Spleen (tissue), 11 donors: ENCODE data around the gene KRT23. TPM values are rescaled to one million over a fixed set of nuclear protein-coding genes. Genes with fewer than 3 reads are reported as not detected.

ENCODE experiments used
- DNase-seq: peaks from one replicate; pipeline ENCODE4 v3.0.0-alpha.2; 2020
- H3K27ac ChIP-seq, 8 donors: fragments of 200-600 bp; sonication (generic) in 7 of 8; 1 replicate in 4 of 8; 2 replicates in 4 of 8; pipeline versions ENCODE4 v1.5.0 to v1.8.0; 2016 to 2021; ENCODE audit warnings: inconsistent platforms in 4 of 8, mild to moderate bottlenecking in 4 of 8, moderate library complexity in 1 of 8
- H3K27me3 ChIP-seq, 7 donors: fragments of 200-600 bp; sonication (generic) in 6 of 7; replicated peaks in 1 of 7; 1 replicate in 4 of 7; 2 replicates in 3 of 7; pipeline versions ENCODE4 v1.5.0 to v1.8.0; 2016 to 2021; ENCODE audit warnings: inconsistent platforms in 3 of 7, mild to moderate bottlenecking in 1 of 7
- H3K36me3 ChIP-seq, 6 donors: fragments of 200-600 bp; sonication (generic) in 5 of 6; 1 replicate in 4 of 6; 2 replicates in 2 of 6; pipeline versions ENCODE4 v1.5.0 to v1.8.0; 2016 to 2021; ENCODE audit warnings: inconsistent platforms in 2 of 6
- H3K4me1 ChIP-seq, 6 donors: fragments of 200-600 bp; sonication (generic) in 5 of 6; 1 replicate in 3 of 6; 2 replicates in 3 of 6; pipeline versions ENCODE4 v1.5.0 to v1.8.0; 2016 to 2021; ENCODE audit warnings: inconsistent platforms in 3 of 6
- H3K4me3 ChIP-seq, 8 donors: fragments of 200-600 bp; sonication (generic) in 7 of 8; 1 replicate in 4 of 8; 2 replicates in 4 of 8; pipeline versions ENCODE4 v1.5.0 to v1.8.0; 2016 to 2021; ENCODE audit warnings: inconsistent platforms in 4 of 8, mild to moderate bottlenecking in 4 of 8, moderate library complexity in 2 of 8
- H3K9me3 ChIP-seq, 8 donors: fragments of 200-600 bp; sonication (generic) in 7 of 8; 1 replicate in 4 of 8; 2 replicates in 4 of 8; pipeline versions ENCODE4 v1.5.0 to v1.8.0; 2016 to 2021; ENCODE audit warnings: inconsistent platforms in 4 of 8
- POLR2A ChIP-seq, 3 donors: fragments of 450-650 bp; IDR thresholded peaks; one replicate each; pipeline ENCODE4 v1.5.1; 2017; ENCODE audit warnings: antibody characterized with exemption in 3 of 3, mild to moderate bottlenecking in 1 of 3
- POLR2AphosphoS5 ChIP-seq, 3 donors: sonication (generic); formaldehyde crosslinking; IDR thresholded peaks; one replicate each; pipeline ENCODE4 v1.5.1; 2017; ENCODE audit warnings: antibody characterized with exemption in 3 of 3
- WGBS, 5 donors: extraction: QIAGEN DNeasy Blood & Tissue Kit in 3 of 5; methylation state at CpG; one replicate each; pipeline versions ENCODE4 v1.1.5 to v1.1.7; 2013 to 2018; 5-methylcytosine and 5-hydroxymethylcytosine counted together
- intact Hi-C: fragments of 100-400 bp; cut with DNase I; formaldehyde crosslinking; loops from one replicate; pipeline ENCODE4 v1.15.0; 2023; ENCODE audit warnings: low total_unique reads
- polyA plus RNA-seq, 3 donors: library from polyadenylated mRNA; stranded (reverse); fragments of 200-250 nt; gene quantifications; one replicate each; pipeline ENCODE4 v1.2.1, GENCODE V29; 2013
- total RNA-seq, 7 donors: library from RNA; depleted of rRNA in 3 of 7; stranded (reverse); fragments of >200 nt in 3 of 7; fragmentation: NEBNext Ultra II Directional in 4 of 7; extraction: Animal tissue kit (Norgen Biotek cat#: 25700) in 4 of 7; gene quantifications; one replicate each; pipeline versions ENCODE4 v1.1.0 to v1.2.1, GENCODE V29; 2016 to 2021
- TF ChIP-seq, protein P1 (sequence below), 11 experiments: fragments of 200-600 bp in 7 of 11; fragments of 450-650 bp in 4 of 11; sonication (generic) in 4 of 11; IDR thresholded peaks in 8 of 11; conservative IDR thresholded peaks in 3 of 11; 1 replicate in 7 of 11; 2 replicates in 4 of 11; pipeline versions ENCODE4 v1.4.0 to v1.8.0; 2016 to 2021; ENCODE audit warnings: antibody characterized with exemption in 11 of 11, inconsistent platforms in 4 of 11, mild to moderate bottlenecking in 1 of 11
- donor health status: healthy with polysubstance abuse.
- donor health status: DM: no; HTN: no; CAD: no; lungs with moderate emphysema.
- donor health status: DM: no; HTN: no; CAD: no.
- donor health status: Bipolar disorder and iron deficiency.
- donor health status: healthy.
- donor health status: DM: no; HTN: no; CAD: no.
- donor health status: DM: yes; HTN: yes; CAD: no.

The KRT23 gene
- total and polyA plus RNA-seq, 10 donors = 0.03 to 21.7 (median 2.9) TPM

DNA sequence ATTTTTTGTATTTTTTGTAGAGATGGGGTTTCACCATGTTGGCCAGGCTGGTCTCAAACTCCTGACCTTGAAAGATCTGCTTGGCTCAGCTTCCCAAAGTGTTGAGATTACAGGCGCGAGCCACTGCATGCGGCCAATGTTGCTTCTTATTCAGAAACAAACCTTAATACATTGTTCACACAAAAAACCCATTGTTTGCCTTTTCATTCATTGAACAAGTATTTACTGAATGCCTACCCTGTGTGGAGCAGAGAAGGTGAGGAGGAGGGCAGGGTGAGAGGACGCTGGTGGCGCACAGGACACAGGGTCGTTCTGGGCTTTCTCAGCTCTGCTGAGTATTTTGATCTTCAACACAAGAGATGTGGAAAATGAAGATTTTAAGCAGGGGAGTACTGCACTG, 8.0 kb upstream of the KRT23 start:
- H3K27me3 ChIP-seq = peaks cover 0 to 51% (median 13%) of the 10 kb centered on the region in 7 donors
- TF ChIP-seq POLR2AphosphoS5 (IDR thresholded peaks at IDR 0.05) (no peak), POLR2A (IDR thresholded peaks at IDR 0.05) (no peak)
- TF ChIP-seq, protein P1, sequence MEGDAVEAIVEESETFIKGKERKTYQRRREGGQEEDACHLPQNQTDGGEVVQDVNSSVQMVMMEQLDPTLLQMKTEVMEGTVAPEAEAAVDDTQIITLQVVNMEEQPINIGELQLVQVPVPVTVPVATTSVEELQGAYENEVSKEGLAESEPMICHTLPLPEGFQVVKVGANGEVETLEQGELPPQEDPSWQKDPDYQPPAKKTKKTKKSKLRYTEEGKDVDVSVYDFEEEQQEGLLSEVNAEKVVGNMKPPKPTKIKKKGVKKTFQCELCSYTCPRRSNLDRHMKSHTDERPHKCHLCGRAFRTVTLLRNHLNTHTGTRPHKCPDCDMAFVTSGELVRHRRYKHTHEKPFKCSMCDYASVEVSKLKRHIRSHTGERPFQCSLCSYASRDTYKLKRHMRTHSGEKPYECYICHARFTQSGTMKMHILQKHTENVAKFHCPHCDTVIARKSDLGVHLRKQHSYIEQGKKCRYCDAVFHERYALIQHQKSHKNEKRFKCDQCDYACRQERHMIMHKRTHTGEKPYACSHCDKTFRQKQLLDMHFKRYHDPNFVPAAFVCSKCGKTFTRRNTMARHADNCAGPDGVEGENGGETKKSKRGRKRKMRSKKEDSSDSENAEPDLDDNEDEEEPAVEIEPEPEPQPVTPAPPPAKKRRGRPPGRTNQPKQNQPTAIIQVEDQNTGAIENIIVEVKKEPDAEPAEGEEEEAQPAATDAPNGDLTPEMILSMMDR (IDR thresholded peaks at IDR 0.05 in 8 of 11, conservative IDR thresholded peaks at IDR 0.05 in 3 of 11) = no peak
- H3K36me3 ChIP-seq = no peaks in the 10 kb centered on the region
- no peaks in the 10 kb centered on the region for H3K4me1 ChIP-seq
- WGBS, 5 donors = 87 to 97% (median 90%) methylated on average over 6 of the region's 6 CpGs
- intact Hi-C loops = no loop called here
- H3K9me3 ChIP-seq = no peaks in the 10 kb centered on the region
- H3K27ac ChIP-seq = no peak overlapping the region
- no peak for DNase-seq
- H3K4me3 ChIP-seq = no peak overlapping the region

DNA sequence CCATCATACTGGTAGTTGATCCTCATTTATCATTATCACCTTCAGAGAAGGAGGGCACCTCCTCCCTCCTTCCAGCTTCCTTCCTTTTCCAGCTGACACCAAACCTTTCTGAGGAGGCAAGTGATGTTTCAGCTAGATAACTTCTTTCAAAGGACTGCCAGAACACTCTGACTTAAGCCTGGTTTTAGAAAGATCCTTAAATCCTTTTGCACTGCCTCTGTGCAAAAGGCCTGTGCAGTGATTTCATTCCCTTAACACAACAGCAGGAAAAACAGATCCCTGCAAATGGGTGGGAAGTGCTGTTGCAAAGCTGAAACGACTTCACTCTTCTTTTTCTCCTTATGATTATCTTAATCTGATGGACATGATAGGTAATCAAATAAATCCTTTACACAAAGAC, 7.1 kb upstream of the KRT23 start:
- H3K27ac ChIP-seq = no peak overlapping the region
- H3K4me1 ChIP-seq = no peaks in the 10 kb centered on the region
- H3K9me3 ChIP-seq = no peaks in the 10 kb centered on the region
- DNase-seq = no peak
- H3K4me3 ChIP-seq = no peak overlapping the region
- no peaks in the 10 kb centered on the region for H3K36me3 ChIP-seq
- TF ChIP-seq POLR2AphosphoS5 (IDR thresholded peaks at IDR 0.05) = no peak
- no peak for TF ChIP-seq POLR2A (IDR thresholded peaks at IDR 0.05)
- TF ChIP-seq, protein P1 (IDR thresholded peaks at IDR 0.05 in 8 of 11, conservative IDR thresholded peaks at IDR 0.05 in 3 of 11) = no peak
- WGBS, 5 donors = 35 to 64% (median 47%) methylated on average over 1 of the region's 1 CpG
- intact Hi-C loops = no loop called here
- peaks cover 0 to 42% (median 9%) of the 10 kb centered on the region in 7 donors for H3K27me3 ChIP-seq

DNA sequence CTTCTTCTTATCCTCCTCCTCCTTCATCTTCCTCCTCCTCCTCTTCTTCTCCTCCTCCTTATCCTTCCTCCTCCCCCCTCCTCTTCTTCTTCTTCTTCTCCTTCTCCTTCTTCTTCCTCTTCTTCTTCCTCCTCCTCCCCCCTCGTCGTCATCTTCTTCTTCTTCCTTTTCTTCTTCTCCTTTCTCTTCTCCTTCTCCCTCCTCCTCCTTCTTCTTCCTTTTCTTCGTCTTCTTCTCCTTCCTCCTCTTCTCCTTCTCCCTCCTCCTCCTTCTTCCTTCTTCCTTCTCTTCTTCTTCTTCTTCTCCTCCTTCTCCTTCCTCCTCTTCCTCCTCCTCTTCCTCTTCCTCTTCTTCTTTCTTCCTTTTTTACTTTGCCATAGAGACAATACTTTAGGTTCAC, 5.1 kb upstream of the KRT23 start:
- Histone ChIP-seq H3K4me1 (no peaks in the 10 kb centered on the region), H3K36me3 (no peaks in the 10 kb centered on the region), H3K27me3 (peaks cover 0 to 22% (median 5%) of the 10 kb centered on the region in 7 donors), H3K27ac (peak overlapping the region in 1 of 8 donors; percentile 21), H3K4me3 (no peak overlapping the region), H3K9me3 (no peaks in the 10 kb centered on the region)
- TF ChIP-seq POLR2AphosphoS5 (IDR thresholded peaks at IDR 0.05) (no peak), POLR2A (IDR thresholded peaks at IDR 0.05) (no peak)
- TF ChIP-seq, protein P1 (IDR thresholded peaks at IDR 0.05 in 8 of 11, conservative IDR thresholded peaks at IDR 0.05 in 3 of 11) = no peak
- DNase-seq = no peak
- intact Hi-C loops = no loop called here
- 40 to 68% (median 62%) methylated on average over 3 of the region's 3 CpGs for WGBS, 5 donors

DNA sequence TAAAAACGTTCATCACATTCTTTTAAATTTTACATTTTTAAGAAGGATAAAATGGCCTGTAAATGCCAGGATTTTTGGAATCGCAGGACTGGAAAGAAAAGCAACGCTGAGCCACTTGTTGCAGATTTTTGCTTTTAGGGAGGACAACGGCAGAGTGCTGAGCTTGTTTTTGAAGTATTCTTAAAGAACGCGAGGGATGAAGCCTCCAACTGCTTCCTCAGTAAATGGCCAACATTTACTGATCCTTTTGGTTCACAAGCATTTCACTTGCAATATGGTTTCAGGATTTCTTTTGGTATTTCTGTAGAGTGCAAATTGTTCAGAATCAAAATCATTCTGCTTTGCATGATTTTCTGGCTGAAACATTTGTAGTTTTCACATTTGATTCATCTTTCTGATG, 2.8 kb upstream of the KRT23 start:
- Histone ChIP-seq H3K36me3 (no peaks in the 10 kb centered on the region), H3K4me3 (no peak overlapping the region), H3K4me1 (no peaks in the 10 kb centered on the region), H3K27me3 (peaks cover 0 to 4% (median 0%) of the 10 kb centered on the region in 7 donors), H3K27ac (no peak overlapping the region), H3K9me3 (no peaks in the 10 kb centered on the region)
- no peak for DNase-seq
- 72 to 86% (median 82%) methylated on average over 6 of the region's 6 CpGs for WGBS, 5 donors
- intact Hi-C loops = no loop called here
- TF ChIP-seq, protein P1 (IDR thresholded peaks at IDR 0.05 in 8 of 11, conservative IDR thresholded peaks at IDR 0.05 in 3 of 11) = no peak
- TF ChIP-seq POLR2AphosphoS5 (IDR thresholded peaks at IDR 0.05) = no peak
- no peak for TF ChIP-seq POLR2A (IDR thresholded peaks at IDR 0.05)
